COLO668 (cell line): ENCODE data around the gene LRP4.
"Not testable (repeated sequence)": the region's sequence is repeated elsewhere in the genome, so short reads cannot be mapped to it uniquely, and the experiment has no call there.

ENCODE experiments used
- DNase-seq: peaks from one replicate; lab custom pipeline; 2025; ENCODE audit not compliant: unreplicated experiment; lab: John Stamatoyannopoulos, UW

LRP4 gene, protein sequence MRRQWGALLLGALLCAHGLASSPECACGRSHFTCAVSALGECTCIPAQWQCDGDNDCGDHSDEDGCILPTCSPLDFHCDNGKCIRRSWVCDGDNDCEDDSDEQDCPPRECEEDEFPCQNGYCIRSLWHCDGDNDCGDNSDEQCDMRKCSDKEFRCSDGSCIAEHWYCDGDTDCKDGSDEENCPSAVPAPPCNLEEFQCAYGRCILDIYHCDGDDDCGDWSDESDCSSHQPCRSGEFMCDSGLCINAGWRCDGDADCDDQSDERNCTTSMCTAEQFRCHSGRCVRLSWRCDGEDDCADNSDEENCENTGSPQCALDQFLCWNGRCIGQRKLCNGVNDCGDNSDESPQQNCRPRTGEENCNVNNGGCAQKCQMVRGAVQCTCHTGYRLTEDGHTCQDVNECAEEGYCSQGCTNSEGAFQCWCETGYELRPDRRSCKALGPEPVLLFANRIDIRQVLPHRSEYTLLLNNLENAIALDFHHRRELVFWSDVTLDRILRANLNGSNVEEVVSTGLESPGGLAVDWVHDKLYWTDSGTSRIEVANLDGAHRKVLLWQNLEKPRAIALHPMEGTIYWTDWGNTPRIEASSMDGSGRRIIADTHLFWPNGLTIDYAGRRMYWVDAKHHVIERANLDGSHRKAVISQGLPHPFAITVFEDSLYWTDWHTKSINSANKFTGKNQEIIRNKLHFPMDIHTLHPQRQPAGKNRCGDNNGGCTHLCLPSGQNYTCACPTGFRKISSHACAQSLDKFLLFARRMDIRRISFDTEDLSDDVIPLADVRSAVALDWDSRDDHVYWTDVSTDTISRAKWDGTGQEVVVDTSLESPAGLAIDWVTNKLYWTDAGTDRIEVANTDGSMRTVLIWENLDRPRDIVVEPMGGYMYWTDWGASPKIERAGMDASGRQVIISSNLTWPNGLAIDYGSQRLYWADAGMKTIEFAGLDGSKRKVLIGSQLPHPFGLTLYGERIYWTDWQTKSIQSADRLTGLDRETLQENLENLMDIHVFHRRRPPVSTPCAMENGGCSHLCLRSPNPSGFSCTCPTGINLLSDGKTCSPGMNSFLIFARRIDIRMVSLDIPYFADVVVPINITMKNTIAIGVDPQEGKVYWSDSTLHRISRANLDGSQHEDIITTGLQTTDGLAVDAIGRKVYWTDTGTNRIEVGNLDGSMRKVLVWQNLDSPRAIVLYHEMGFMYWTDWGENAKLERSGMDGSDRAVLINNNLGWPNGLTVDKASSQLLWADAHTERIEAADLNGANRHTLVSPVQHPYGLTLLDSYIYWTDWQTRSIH (N-terminal part only)

DNA sequence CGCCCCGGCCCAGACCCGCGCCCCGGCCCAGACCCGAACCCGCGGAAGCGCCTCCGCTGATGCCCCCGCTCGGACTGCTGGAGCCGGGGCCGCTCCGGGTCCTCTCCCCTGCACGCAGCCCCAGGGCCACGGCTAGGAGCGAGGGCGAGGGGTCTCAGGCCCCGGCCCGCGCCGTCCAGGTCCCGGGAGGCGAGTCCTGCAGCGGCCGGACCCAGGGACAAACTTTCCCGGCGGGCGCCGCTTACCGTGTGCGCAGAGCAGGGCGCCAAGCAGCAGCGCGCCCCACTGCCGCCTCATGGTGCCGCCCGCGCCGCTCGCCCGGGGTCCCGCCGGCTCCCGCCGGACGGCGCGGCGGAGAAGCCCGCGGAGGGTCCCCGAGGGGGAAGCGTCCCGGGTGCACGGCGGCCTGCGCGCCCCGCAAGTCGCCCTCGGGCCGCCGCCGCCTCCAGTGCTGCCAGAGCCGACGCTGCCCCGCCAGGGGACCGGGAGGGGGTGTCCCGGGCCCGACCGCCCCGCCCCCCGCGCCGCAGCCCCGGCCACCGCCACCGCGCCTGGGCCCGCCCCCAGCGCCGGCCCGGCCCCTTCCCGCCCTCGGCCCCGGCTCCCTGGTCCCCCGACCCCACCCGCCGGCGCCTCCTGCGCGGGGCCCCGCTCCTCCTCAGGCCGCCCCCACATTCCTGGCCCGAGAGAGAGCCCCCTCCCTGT, at the start of gene LRP4:
TSS of gene LRP4 (minus strand) at position 468 of the 705 bp plus-strand sequence. CDS start at position 297, 171 bp downstream.
- DNase-seq, result peak; percentile 72

DNA sequence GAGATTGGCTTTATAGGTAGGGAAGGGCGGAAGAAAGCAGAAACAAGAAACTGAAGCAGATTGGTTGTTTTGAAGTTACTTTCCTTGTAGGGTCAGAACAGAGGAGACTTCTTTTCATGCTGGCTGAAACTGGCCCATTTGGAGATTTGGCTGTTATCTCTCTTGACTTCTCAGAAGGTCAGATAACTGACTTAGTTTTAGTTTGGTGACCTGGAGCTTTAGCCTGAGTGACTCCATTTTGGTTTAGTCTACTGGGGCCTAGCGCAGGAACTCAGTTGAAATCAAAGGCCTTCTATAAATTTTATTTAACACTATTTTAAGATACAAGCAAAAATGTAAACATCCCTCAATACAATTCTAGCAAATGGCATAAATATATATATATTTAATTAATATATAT, 49.6 kb upstream of the LRP4 start:
- DNase-seq, result no peak

DNA sequence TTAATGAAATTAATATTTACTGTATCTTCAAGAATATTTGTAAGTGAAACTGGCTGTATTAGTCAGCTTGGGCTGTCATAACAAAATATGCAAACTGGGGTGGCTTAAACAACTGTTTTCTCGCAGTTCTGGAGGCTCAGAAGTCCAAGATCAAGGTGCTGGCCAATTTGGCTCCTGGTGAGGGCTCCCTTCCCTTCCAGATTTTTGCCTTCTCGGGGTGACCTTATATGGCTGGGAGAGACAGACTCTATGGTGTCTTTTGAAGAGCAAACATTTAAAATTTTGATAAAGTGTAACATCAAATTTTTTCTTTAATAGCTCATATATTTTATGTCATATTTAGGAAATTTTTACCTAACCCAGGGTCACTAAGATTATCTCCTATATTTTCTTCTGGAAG, 48.4 kb upstream of the LRP4 start:
- no peak for DNase-seq

DNA sequence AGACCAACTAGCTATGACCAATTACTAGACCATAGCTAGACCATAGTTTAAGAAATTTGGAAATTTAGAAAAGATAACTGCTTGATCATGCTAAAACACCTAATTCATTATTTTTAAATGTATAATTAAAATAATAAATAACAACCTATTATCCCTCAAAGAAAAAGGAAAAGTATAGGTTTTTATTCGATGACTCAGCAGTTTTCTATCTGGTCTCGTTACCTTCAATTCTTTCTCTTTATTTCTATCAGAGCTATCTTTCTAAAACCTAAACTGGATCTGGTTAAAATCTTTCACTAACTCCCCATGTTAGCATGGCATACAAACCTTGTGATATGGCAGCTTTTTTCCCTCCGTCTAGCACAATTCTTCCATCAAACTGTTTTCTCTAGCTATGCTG, 45.5 kb upstream of the LRP4 start:
- no peak for DNase-seq

DNA sequence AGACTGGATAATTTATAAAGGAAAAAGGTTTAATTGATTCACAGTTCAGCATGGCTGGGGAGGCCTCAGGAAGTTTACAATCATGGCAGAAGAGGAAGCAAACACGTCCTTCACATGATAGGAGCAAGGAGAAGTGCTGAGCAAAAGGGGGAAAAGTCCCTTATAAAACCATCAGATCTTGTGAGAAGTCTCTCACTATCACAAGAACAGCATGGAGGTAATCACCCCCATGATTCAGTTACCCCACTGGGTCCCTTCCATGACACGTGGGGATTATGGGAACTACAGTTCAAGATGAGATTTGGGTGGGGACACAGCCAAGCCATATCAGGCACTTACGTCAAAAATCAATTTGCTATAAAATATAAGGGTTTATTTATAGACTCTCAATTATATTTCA, 43.5 kb upstream of the LRP4 start:
- DNase-seq, result not testable (repeated sequence)

- DNase-seq, result no peak
Measured at GRCh38 chr11:46961041-46961440, 42.7 kb upstream of the LRP4 start.

DNA sequence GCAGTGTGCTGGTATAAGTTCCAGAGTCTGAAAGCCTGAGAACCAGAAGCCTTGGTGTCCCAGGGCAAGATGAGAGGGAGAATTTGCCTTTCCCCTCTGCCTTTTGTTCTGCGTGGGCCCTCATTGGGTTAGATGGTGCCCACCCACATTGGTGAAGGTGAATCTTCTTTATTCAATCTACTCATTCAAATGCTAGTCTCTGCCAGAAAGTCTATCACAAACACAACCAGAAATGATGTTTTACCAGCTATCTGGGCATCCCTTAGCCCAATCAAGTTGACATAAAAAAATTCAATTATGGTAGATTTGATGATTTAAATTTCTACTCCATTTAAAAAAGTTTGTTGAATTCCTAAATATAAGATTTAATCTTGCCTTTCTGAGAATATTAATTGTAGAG, 40.4 kb upstream of the LRP4 start:
- DNase-seq, result no peak

DNA sequence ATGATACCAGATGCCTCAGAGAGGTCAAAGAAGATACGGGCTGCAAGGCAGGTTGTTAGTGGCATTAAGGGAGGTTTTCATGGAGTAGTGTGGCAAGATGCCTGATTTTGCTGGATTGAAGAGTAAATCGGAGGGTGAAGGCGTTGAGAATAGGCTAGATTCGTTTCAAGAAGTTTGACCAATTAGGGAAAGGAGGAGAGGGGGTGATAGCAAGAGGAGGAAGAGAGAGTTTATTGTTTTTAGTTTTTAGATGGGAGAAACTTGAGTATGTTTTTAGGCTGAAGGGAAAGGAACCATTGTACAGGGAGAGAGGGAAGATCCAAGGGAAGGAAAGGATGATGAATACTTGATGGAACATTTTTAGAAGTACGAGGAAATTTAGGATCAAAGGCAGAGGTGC, 34.7 kb upstream of the LRP4 start:
- no peak for DNase-seq

DNA sequence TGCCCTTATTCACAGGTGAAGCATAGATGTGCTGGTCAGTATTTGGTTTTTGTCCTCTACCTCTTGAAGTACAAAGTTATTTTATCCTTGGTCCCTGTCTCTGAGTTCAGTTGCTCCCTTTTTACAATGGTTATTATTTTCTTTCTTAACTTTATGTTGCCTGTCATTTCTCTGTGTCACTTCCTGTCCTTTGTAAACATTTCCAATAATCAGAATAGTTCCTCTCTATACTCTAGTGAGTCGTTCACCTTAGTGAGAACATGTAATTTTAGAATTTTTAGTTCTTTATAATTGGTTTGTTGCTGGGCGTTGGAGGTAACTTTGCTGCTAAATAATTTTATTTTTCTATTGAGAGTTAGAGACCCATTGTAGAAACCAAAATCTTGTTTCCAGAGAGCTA, 34.2 kb upstream of the LRP4 start:
- DNase-seq, result no peak

DNA sequence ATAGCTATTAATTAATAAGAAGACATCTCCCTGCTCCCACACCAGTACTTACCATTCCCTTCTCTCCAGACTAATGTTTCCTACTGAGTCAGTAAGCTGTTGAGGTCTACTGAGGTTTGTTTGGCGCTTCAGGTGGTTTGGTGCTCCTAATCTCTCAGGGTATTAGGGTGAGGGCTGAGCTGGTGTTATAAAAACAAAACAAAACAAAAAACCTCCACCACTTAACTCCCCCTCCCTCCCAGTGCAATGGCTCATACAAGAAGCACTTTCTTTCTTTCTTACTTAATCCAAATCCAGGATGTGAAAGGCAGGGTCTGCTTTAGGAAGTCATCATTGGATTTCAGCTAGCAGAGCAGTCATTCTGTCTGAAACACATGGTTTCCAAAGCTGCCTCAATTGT, 33.5 kb upstream of the LRP4 start:
- DNase-seq, result no peak

GRCh38 chr11:46949297-46949696, 30.9 kb upstream of the LRP4 start:
- DNase-seq, result no peak

DNA sequence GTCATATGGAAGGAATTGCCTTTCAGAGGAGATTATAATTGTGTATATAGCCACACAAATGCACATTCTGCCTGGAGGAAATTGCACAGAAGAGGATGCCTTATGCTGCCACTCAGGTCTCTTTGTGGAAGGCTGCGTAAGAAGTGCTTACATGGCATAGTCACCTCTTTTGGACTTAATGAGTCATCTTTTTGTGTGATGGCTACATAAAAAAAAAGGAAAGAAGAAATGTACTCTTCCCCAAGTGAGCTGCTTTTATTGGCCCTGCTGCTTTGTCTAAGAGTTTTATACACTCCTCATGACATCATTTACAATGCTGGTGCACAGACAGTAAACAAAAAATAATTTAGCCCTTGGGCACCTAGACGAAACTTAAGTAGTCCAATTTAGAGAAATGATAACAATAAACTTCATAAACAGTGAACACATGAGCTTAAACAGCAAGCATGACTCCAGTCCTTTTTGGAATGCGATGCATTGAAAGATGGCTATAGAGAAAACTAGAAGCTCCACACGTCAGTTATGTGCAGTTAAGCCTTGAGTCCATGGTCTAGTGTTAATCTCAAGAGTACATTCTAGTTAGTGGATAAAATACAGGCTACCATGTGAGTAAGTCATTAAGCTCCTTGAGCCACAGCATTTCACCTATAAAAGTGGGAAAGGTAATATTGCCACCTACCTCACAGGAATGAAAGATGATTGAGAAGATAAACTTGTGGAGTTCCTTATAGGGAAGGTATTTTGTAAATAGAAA, 30.2 kb upstream of the LRP4 start:
- DNase-seq, result no peak

DNA sequence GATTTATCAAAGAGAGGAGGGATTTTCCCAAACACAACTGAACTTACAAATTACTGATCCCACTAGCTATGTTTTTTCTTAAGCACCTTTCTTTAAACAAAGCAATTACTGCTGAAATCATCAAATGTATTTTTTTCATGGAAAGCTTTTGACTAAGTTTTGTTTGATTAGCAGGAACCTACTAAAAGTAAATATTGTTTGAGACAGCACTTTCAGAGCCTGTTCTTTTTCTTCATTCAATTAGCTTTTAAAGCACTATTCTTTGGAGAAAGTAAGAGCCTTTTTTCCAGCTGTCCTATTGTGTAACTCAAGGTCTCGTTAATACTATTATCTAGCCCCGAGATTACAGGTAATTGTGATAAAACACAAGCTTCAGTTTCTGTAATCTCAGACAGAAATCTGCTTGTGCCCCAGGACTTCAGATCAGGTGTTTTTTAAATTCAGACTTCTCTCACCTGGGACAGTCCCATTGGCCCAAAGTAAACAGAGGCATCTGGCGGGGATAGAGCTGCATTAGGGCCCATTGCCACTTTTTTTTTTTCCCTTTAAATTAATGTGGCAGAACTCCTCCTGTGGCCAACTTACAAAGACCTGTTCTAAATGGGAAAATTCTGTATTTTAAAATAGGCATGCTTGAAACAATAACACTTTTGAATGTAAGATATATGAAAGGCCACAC, 29.2 kb upstream of the LRP4 start:
- DNase-seq, result no peak

- DNase-seq, result no peak
Measured at GRCh38 chr11:46944356-46945075, 26.2 kb upstream of the LRP4 start.

DNA sequence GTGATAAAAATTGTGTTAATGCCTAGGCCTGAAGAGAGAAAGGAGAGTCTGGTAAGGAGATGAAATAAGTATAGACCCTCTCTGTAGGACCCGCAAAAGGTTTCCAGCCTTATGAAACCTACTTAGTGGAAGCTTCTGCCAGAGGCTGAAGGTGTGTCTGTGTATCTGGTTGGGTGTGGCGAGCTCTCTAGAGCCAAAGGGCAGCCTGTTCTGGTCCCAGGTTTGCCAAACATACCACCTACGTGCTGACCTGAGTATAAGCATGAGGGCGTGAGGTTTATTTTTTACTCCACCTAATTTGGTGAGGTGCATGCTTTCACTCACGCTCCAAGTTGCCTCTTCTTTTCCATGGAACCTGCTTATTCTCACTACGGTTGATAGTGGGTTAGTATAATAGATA, 23.8 kb upstream of the LRP4 start:
- no peak for DNase-seq

- DNase-seq, result peak; percentile 98
Measured at GRCh38 chr11:46936138-46937110, 18.1 kb upstream of the LRP4 start, which contains the start of gene CSTPP1. TSS of gene CSTPP1 (plus strand) at chr11:46936761. CDS start at chr11:46936806, 45 bp downstream.

- peak; percentile 39 for DNase-seq
Measured at GRCh38 chr11:46930089-46930488, 11.7 kb upstream of the LRP4 start.
